ENCODE measurements around the gene VAPA. TPM values are rescaled to one million over a fixed set of nuclear protein-coding genes. Genes with fewer than 3 reads are reported as not detected.

The VAPA gene
- total and polyA plus RNA-seq, 10 donors, result 53.1 to 290 (median 181) TPM

- no peak overlapping the region for H3K27ac ChIP-seq
- WGBS, 5 donors, result 86 to 96% (median 94%) methylated on average over 6 of the region's 6 CpGs
- H3K27me3 ChIP-seq (replicated peaks in 1 of 7), result no peaks in the 10 kb centered on the region
- no peaks in the 10 kb centered on the region for H3K9me3 ChIP-seq
- no peak for DNase-seq
- intact Hi-C loops (cut with DNase I; ENCODE audit: low total_unique reads), result no loop called here
- H3K4me3 ChIP-seq, result no peak overlapping the region
- peaks cover 0 to 12% (median 6%) of the 10 kb centered on the region in 6 donors for H3K4me1 ChIP-seq
- TF ChIP-seq POLR2A (IDR thresholded peaks at IDR 0.05) (no peak), POLR2AphosphoS5 (IDR thresholded peaks at IDR 0.05) (no peak), CTCF (IDR thresholded peaks at IDR 0.05 in 8 of 11, conservative IDR thresholded peaks at IDR 0.05 in 3 of 11) (no peak)
- H3K36me3 ChIP-seq, result no peaks in the 10 kb centered on the region
These were observed 35.0 kb upstream of the VAPA start for GRCh38 chr18:9878783-9879242.

GRCh38 chr18:9884090-9884489 lies 29.7 kb upstream of the VAPA start:
- 87 to 91% (median 90%) methylated on average over 6 of the region's 6 CpGs for WGBS, 5 donors
- Histone ChIP-seq H3K4me3 (no peak overlapping the region), H3K4me1 (no peaks in the 10 kb centered on the region), H3K27me3 (replicated peaks in 1 of 7) (no peaks in the 10 kb centered on the region), H3K27ac (no peak overlapping the region), H3K9me3 (no peaks in the 10 kb centered on the region), H3K36me3 (no peaks in the 10 kb centered on the region)
- DNase-seq, result no peak
- no peak for TF ChIP-seq POLR2AphosphoS5 (IDR thresholded peaks at IDR 0.05)
- intact Hi-C loops (cut with DNase I; ENCODE audit: low total_unique reads), result no loop called here

- WGBS, 5 donors, result 78 to 86% (median 83%) methylated on average over 11 to 12 of the region's 12 CpGs
- TF ChIP-seq CTCF (IDR thresholded peaks at IDR 0.05 in 8 of 11, conservative IDR thresholded peaks at IDR 0.05 in 3 of 11) (no peak), POLR2A (IDR thresholded peaks at IDR 0.05) (no peak)
These were observed 29.2 kb upstream of the VAPA start for GRCh38 chr18:9884532-9885140.

GRCh38 chr18:9885170-9886004 lies 28.4 kb upstream of the VAPA start, which contains the start of gene TXNDC2:
TXNDC2 (plus strand) TSS chr18:9885973; CDS start chr18:9886681, 708 bp downstream.
- TF ChIP-seq POLR2A (IDR thresholded peaks at IDR 0.05) (no peak), CTCF (IDR thresholded peaks at IDR 0.05 in 8 of 11, conservative IDR thresholded peaks at IDR 0.05 in 3 of 11) (no peak), POLR2AphosphoS5 (IDR thresholded peaks at IDR 0.05) (no peak)
- no peak for DNase-seq
- H3K27me3 ChIP-seq (replicated peaks in 1 of 7), result no peaks in the 10 kb centered on the region
- no peaks in the 10 kb centered on the region for H3K9me3 ChIP-seq
- intact Hi-C loops (cut with DNase I; ENCODE audit: low total_unique reads), result no loop called here
- H3K27ac ChIP-seq, result no peak within 1 kb of the TSS
- 87 to 92% (median 89%) methylated on average over 8 of the region's 8 CpGs for WGBS, 5 donors
- H3K4me1 ChIP-seq, result no peaks in the 10 kb centered on the region
- H3K4me3 ChIP-seq, result no peak within 1 kb of the TSS
- no peaks in the 10 kb centered on the region for H3K36me3 ChIP-seq

More at GRCh38 chr18:9884532-9885140, 29.2 kb upstream of the VAPA start:
- Histone ChIP-seq H3K4me1 (no peaks in the 10 kb centered on the region), H3K27me3 (replicated peaks in 1 of 7) (no peaks in the 10 kb centered on the region), H3K4me3 (no peak overlapping the region), H3K27ac (no peak overlapping the region), H3K9me3 (no peaks in the 10 kb centered on the region), H3K36me3 (no peaks in the 10 kb centered on the region)
- DNase-seq, result no peak
- intact Hi-C loops (cut with DNase I; ENCODE audit: low total_unique reads), result no loop called here

All from spleen (tissue), 11 donors.